Activated naive CD4-positive, alpha-beta T cell treated with anti-CD3 and anti-CD28 coated beads for 36 hours (primary cell): ENCODE data around the gene ACO2. TPM values are rescaled to one million over a fixed set of nuclear protein-coding genes. Genes with fewer than 3 reads are reported as not detected.

Experiments
- CTCF ChIA-PET: fragments of 350-600 bp; sonication (Branson Sonifier 250); formaldehyde crosslinking; loops from one replicate; lab custom pipeline; 2021; ENCODE audit warnings: antibody characterized with exemption; lab: Charles Lee
- DNase-seq: peaks from one replicate; pipeline ENCODE4 v3.0.0-alpha.2; 2020
- H3K27ac Mint-ChIP-seq: one replicate; pipeline ENCODE4 v1.8.0; 2021; ENCODE audit warnings: mild to moderate bottlenecking, mixed read lengths
- H3K27me3 Mint-ChIP-seq: one replicate; pipeline ENCODE4 v1.8.0; 2021; ENCODE audit warnings: low read depth, mixed read lengths
- H3K36me3 Mint-ChIP-seq: one replicate; pipeline ENCODE4 v1.8.0; 2021; ENCODE audit warnings: low read depth, mixed read lengths
- H3K4me1 Mint-ChIP-seq: one replicate; pipeline ENCODE4 v1.8.0; 2021; ENCODE audit warnings: low read depth, mixed read lengths
- H3K4me3 Mint-ChIP-seq: one replicate; pipeline ENCODE4 v1.8.0; 2021; ENCODE audit warnings: mild to moderate bottlenecking, moderate library complexity, mixed read lengths
- H3K9me3 Mint-ChIP-seq: one replicate; pipeline ENCODE4 v1.8.0; 2021; ENCODE audit warnings: mixed read lengths
- intact Hi-C: fragments of 100-400 bp; cut with micrococcal nuclease; formaldehyde crosslinking; loops from one replicate; pipeline ENCODE4 v1.15.1; 2023
- total RNA-seq, 2 experiments: library from RNA; stranded (reverse); gene quantifications; one replicate each; pipeline ENCODE4 v1.2.3, GENCODE V29; 2021

Gene ACO2
- total RNA-seq, 2 experiments from 2014 or later = 113 to 118 TPM

DNA sequence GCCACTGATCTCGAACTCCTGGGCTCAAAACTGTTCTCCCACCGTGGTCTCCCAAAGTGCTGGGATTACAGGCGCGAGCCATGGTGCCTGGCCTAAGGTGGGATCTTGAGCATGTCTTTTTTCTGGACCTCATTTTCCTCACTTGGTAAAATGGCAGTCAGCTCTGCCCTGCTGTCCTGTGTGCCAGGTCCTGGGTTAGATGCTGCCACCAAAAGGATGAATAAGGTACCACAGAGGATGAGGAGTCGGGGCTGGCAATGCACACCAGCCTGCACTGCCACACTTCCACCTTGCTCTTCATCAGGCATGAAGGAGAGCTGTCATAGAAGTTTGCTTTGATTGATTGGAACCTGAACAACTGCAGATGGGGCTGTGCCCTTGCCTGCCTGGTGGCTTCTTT is 32.3 kb downstream of the ACO2 start:
- no peaks in the 10 kb centered on the region for H3K27me3 Mint-ChIP-seq
- CTCF ChIA-PET = interaction anchor here (5.1 kb wide), 1 partner anchor 98 kb away, joined by 32 read pairs; no protein-coding TSS in a partner anchor
- H3K9me3 Mint-ChIP-seq = no peaks in the 10 kb centered on the region
- H3K4me3 Mint-ChIP-seq = no peak overlapping the region
- intact Hi-C loops = loop anchor here (1.0 kb wide), 1 partner anchor 97 kb away; no protein-coding TSS in a partner anchor
- DNase-seq = peak; percentile 48
- H3K4me1 Mint-ChIP-seq = no peaks in the 10 kb centered on the region
- H3K36me3 Mint-ChIP-seq = peaks cover 6% of the 10 kb centered on the region
- no peak overlapping the region for H3K27ac Mint-ChIP-seq

DNA sequence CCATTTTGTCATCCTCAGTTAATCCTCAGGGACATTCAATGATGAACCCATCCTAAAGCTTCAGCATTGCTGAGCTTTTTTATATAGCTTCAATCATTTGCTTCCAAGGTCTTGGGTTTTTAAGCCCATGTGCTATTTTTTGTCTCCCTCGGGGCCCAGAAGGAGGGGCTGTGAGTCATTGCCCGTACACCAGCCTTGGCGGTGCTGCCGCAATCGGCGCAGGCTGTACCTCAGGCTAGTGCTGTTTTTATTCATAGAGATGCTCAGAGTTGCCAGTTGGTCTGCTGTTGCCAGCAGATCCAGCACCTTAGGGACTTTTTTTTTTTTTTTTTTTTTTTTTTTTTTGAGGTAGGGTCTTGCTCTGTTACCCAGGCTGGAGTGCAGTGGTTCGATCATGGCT is 35.5 kb downstream of the ACO2 start:
- intact Hi-C loops = no loop called here
- CTCF ChIA-PET = interaction anchor here (3.5 kb wide), 1 partner anchor 101 kb away, joined by 15 read pairs; no protein-coding TSS in a partner anchor
- H3K27me3 Mint-ChIP-seq = no peaks in the 10 kb centered on the region
- no peak for DNase-seq
- no peaks in the 10 kb centered on the region for H3K4me1 Mint-ChIP-seq
- H3K36me3 Mint-ChIP-seq = peaks cover 10% of the 10 kb centered on the region
- H3K27ac Mint-ChIP-seq = no peak overlapping the region
- H3K9me3 Mint-ChIP-seq = no peaks in the 10 kb centered on the region
- no peak overlapping the region for H3K4me3 Mint-ChIP-seq

DNA sequence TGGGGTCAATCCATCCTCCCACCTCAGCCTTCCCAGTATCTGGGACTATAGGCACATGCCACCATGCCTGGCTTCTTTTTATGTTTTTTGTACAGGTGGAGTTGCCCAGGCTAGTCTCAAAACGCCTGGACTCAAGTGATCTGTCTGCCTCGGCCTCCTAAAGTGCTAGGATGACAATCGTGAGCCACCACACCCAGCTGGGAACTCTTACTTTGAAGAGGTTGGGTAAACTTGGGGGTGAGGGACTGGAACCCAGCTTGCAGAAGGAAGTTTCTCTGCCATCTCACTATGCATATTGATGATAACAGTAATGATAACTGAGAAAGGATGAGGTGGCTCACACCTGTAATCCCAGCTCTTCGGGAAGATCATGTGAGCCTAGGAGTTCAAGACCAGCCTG is 35.9 kb downstream of the ACO2 start:
- CTCF ChIA-PET = interaction anchor here (1.0 to 3.5 kb wide), 3 partner anchors 13 to 101 kb away, joined by 4 to 15 read pairs (median 5); no protein-coding TSS in a partner anchor
- Mint-ChIP-seq H3K27me3 (no peaks in the 10 kb centered on the region), H3K4me3 (no peak overlapping the region), H3K27ac (peak overlapping the region; percentile 44), H3K4me1 (no peaks in the 10 kb centered on the region), H3K36me3 (peaks cover 12% of the 10 kb centered on the region), H3K9me3 (no peaks in the 10 kb centered on the region)
- DNase-seq = no peak
- intact Hi-C loops = no loop called here

DNA sequence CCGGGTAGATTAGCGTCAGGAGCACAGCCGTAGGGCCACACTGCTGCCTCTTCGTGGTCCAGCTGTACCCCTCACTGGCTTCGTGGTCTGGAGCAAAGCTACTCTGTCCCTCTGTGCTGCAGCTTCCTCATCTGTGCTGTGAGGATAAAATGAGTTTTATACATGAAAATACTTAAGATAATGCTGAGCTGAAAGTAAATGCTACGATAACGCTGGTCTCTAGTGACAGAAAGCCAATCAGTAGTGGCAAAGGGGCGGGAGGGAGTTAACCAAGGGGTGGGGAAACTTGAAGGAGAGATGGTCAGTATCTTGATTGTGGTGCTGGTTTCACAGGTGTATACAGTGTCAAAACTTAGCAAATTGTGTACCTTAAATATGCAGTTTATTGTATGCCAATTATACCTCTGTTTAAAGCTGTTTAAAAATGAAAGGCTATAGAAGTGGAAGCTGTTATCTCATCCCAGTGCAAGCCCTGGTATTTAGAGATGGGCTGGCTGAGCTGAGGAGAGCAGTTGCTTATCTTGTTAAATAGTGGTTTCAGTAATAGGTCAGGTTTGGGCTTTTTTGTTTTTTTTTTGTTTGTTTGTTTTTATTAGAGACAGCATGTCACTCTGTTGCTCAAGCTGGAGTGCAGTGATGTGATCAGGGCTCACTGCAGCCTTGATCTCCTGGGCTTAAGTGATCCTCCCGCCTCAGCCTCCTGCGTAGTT is 36.7 kb downstream of the ACO2 start:
- intact Hi-C loops = no loop called here
- DNase-seq = no peak
- CTCF ChIA-PET = interaction anchor here (1.0 to 3.5 kb wide), 4 partner anchors 12 to 102 kb away, joined by 3 to 15 read pairs (median 4); no protein-coding TSS in a partner anchor
- Mint-ChIP-seq H3K4me1 (no peaks in the 10 kb centered on the region), H3K4me3 (no peak overlapping the region), H3K9me3 (no peaks in the 10 kb centered on the region), H3K27ac (no peak overlapping the region), H3K27me3 (no peaks in the 10 kb centered on the region), H3K36me3 (peaks cover 12% of the 10 kb centered on the region)

DNA sequence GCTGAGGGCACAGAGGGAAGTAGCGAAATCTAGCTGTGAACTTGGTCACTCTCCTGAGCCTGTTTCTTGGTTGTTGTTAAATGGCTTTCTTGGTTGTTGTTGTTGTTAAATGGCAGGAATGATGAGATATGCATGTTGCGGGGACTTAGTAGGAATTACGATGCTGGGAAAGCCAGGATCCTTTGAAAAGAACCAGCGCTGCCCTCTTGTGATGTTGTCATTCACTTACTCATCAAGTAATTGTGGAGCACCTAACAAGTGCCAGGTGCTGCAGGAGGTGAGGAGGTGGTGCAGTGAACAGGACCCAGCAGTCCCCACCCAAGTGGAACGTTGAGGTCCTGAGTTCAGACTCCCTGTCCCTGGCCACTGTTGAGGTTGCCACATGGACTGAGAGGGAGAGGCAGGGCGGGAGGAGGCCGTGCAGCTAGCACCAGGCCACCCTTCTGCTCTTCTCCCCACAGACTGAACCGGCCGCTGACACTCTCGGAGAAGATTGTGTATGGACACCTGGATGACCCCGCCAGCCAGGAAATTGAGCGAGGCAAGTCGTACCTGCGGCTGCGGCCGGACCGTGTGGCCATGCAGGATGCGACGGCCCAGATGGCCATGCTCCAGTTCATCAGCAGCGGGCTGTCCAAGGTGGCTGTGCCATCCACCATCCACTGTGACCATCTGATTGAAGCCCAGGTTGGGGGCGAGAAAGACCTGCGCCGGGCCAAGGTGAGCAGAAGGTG is 38.6 kb downstream of the ACO2 start:
- CTCF ChIA-PET = interaction anchor here (0.6 to 3.5 kb wide), 2 partner anchors 10 to 104 kb away, joined by 3 to 15 read pairs; no protein-coding TSS in a partner anchor
- peaks cover 6% of the 10 kb centered on the region for H3K36me3 Mint-ChIP-seq
- H3K4me3 Mint-ChIP-seq = no peak overlapping the region
- DNase-seq = no peak
- intact Hi-C loops = no loop called here
- H3K27me3 Mint-ChIP-seq = no peaks in the 10 kb centered on the region
- H3K27ac Mint-ChIP-seq = no peak overlapping the region
- H3K9me3 Mint-ChIP-seq = no peaks in the 10 kb centered on the region
- H3K4me1 Mint-ChIP-seq = no peaks in the 10 kb centered on the region

DNA sequence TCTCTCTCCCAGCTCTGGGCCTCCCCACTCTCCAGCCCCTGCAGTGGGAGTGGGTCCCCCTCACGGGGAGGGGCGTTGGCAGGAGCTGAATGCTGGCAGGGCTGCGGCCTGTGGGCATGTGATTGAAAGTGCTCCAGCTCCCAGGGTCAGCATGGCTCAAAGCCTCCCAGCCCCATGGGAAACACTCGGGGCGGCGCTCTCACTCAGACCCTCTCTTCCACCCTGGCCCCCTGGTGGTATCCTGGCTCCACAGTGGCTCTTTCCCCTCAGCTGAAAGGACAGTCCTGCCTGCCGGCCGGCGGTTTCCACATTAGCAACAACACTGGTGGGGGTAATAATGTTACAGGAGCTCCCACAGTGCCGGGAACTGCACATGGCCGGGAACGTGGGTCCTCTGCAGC is 39.9 kb downstream of the ACO2 start:
- DNase-seq = no peak
- no peak overlapping the region for H3K27ac Mint-ChIP-seq
- H3K9me3 Mint-ChIP-seq = no peaks in the 10 kb centered on the region
- no peaks in the 10 kb centered on the region for H3K4me1 Mint-ChIP-seq
- peaks cover 6% of the 10 kb centered on the region for H3K36me3 Mint-ChIP-seq
- H3K27me3 Mint-ChIP-seq = no peaks in the 10 kb centered on the region
- intact Hi-C loops = no loop called here
- H3K4me3 Mint-ChIP-seq = no peak overlapping the region
- CTCF ChIA-PET = interaction anchor here (0.6 to 1.0 kb wide), 2 partner anchors 9 to 10 kb away, joined by 3 to 5 read pairs; no protein-coding TSS in a partner anchor

DNA sequence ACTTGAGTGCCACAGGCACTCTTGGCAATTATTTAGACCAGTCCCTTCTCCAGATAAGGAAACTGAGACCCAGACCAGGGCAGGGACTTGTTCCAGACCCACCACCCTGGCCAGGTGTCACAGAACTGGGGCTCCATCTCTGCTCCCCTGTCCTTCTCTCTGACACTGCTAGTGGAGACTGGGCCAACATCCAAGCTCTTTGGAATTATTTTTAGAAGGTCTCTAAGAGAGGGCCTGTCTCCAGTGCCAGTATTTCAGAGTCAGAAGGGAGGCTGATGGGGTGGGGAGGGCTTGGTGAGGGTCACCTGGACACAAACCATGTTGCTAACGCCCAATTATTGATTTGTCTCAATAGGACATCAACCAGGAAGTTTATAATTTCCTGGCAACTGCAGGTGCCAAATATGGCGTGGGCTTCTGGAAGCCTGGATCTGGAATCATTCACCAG is 42.6 kb downstream of the ACO2 start:
- intact Hi-C loops = no loop called here
- CTCF ChIA-PET = interaction anchor here (0.7 to 1.0 kb wide), 2 partner anchors 110 to 187 kb away, joined by 3 read pairs; no protein-coding TSS in a partner anchor
- Mint-ChIP-seq H3K9me3 (no peaks in the 10 kb centered on the region), H3K27ac (no peak overlapping the region), H3K27me3 (no peaks in the 10 kb centered on the region), H3K4me3 (no peak overlapping the region), H3K4me1 (peaks cover 3% of the 10 kb centered on the region), H3K36me3 (peaks cover 6% of the 10 kb centered on the region)
- no peak for DNase-seq

DNA sequence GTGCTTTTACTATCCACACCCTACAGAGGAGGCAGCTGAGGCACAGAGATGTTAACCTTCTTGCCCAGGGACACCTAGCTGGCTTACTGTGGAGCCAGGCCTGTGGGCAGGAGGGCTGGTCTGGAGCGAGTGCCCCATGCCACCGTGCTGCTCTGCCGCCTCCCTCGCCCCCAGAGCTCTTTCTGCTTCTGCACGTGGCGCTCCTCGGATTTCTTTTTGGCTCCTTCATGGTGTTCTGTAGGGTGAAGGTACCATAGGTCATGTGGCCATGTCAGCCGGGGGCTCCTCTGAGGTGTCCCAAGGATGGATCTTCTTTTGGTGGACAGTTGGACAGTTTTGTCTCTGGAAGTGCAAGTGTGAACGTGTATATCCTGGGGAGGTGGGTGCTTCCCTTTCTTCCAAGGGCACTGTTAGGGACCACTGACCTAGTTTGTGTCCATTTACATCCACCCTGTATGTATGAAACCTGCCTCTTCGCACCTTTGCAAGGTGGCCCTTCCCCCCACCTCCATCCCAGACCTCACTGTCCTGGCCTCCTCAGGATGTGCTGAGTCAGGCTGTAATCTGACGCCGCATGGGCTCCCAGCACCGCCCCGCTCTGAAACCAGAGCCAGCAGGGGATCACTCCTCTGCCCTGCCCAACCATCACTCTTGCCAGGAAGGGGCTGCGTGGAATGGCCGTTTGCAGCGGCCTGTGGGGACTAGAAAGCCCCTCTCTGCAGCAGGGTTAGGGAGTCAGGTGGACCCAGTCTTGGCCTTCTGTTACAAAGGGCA is 43.7 kb downstream of the ACO2 start:
- H3K27me3 Mint-ChIP-seq = no peaks in the 10 kb centered on the region
- DNase-seq = no peak
- H3K4me3 Mint-ChIP-seq = no peak overlapping the region
- intact Hi-C loops = no loop called here
- CTCF ChIA-PET = interaction anchor here (2.0 kb wide), 1 partner anchor 109 kb away, joined by 7 read pairs; no protein-coding TSS in a partner anchor
- no peak overlapping the region for H3K27ac Mint-ChIP-seq
- H3K9me3 Mint-ChIP-seq = no peaks in the 10 kb centered on the region
- peaks cover 11% of the 10 kb centered on the region for H3K4me1 Mint-ChIP-seq
- peaks cover 6% of the 10 kb centered on the region for H3K36me3 Mint-ChIP-seq

DNA sequence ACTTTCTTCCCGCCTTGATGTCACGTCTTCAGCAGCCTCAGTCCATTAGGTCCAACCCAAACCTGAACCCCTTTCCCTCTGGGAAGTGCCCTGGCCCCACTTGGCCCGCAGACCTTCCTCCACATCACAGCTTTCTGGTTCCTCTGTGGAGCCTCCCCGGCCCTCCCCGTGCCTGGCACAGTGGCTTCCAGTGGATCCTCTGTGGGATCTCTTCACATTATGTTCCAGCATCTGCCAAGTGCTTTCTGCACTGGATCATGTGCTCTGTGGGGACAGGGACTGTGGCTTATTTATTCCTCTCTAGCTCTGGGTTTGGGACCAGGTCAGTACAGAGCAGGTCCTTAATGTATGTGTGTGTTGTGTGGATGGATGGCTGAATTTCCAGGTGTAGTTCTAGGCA is 44.5 kb downstream of the ACO2 start:
- Mint-ChIP-seq H3K9me3 (no peaks in the 10 kb centered on the region), H3K27me3 (no peaks in the 10 kb centered on the region), H3K27ac (no peak overlapping the region), H3K4me1 (peaks cover 11% of the 10 kb centered on the region), H3K4me3 (no peak overlapping the region), H3K36me3 (peaks cover 6% of the 10 kb centered on the region)
- CTCF ChIA-PET = interaction anchor here (2.0 kb wide), 1 partner anchor 110 kb away, joined by 7 read pairs; no protein-coding TSS in a partner anchor
- intact Hi-C loops = no loop called here
- no peak for DNase-seq

DNA sequence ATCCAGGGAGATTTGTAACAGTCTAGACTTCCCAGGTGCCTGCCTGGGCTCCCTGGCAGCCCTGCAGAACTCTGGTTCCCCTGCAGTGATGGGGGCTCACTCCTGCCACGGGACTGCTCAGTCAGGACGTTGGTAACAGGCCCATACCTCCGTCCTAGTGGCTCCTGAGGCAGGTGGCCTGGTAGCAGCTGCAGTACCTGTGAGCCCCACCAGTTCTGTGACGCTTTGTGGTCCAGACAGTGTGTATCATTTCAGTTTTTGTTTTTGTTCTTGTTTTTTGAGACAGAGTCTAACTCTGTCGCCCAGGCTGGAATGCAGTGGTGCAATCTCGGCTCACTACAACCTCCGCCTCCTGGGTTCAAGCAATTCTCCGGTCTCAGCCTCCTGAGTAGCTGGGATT is 47.5 kb downstream of the ACO2 start:
- peaks cover 11% of the 10 kb centered on the region for H3K4me1 Mint-ChIP-seq
- CTCF ChIA-PET = interaction anchor here (1.0 to 5.7 kb wide), 6 partner anchors 25 to 113 kb away, joined by 3 to 84 read pairs (median 5); no protein-coding TSS in a partner anchor
- H3K36me3 Mint-ChIP-seq = no peaks in the 10 kb centered on the region

DNA sequence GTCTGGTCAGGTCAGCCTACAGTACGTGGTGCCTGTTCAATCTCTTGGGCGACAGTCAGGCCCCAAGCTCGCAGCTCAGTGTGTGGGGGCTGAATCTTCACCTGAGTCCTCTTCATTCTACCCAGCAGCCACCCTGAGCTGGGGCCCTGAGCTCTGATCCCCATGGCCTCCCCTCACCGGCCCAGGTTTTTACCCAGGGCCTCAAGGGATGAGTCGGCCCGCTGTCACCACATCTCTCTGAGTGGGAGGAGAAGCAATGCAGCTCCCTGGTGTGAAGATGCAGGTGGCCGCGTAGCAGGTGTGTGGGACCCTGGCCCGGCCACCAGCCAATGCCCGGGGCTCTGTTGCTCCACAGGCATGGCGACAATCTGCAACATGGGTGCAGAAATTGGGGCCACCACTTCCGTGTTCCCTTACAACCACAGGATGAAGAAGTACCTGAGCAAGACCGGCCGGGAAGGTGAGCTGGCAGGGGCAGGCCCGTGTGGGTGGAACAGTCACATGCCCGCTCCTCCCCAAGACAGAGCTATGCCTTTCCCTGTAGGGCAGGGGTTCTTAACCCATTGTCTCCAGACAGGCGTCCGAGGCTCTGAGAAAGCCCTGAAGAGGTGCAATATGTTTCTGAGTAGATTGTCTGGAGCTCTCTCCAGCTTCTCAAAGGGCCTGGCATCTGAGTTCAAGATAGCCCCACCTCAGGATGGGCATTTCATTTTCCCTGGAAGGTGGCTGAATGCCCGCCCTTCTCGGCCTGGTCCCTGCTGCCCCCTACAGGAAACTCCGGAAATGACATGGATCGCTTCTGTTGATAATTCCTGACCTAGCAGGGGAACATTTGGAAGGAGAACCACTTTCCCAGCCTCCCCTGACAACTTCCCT is 48.5 kb downstream of the ACO2 start:
- peak; percentile 56 for DNase-seq
- CTCF ChIA-PET = interaction anchor here (0.5 to 5.7 kb wide), 24 partner anchors 9 to 880 kb away, joined by 3 to 84 read pairs (median 4); no protein-coding TSS in a partner anchor
- Mint-ChIP-seq H3K4me3 (no peak overlapping the region), H3K27ac (no peak overlapping the region), H3K9me3 (no peaks in the 10 kb centered on the region), H3K27me3 (no peaks in the 10 kb centered on the region), H3K36me3 (no peaks in the 10 kb centered on the region), H3K4me1 (peaks cover 11% of the 10 kb centered on the region)
- intact Hi-C loops = loop anchor here (1.0 kb wide), 1 partner anchor 114 kb away; no protein-coding TSS in a partner anchor

More for the DNA sequence above, 47.5 kb downstream of the ACO2 start:
- DNase-seq = no peak
- Mint-ChIP-seq H3K4me3 (no peak overlapping the region), H3K27me3 (no peaks in the 10 kb centered on the region), H3K27ac (no peak overlapping the region), H3K9me3 (no peaks in the 10 kb centered on the region)
- intact Hi-C loops = no loop called here
